Measurements from ENCODE around the gene ZIC2. TPM values are rescaled to one million over a fixed set of nuclear protein-coding genes. Genes with fewer than 3 reads are reported as not detected.

Gene ZIC2
- total RNA-seq, 2 donors from 2014 or later = not detected

DNA sequence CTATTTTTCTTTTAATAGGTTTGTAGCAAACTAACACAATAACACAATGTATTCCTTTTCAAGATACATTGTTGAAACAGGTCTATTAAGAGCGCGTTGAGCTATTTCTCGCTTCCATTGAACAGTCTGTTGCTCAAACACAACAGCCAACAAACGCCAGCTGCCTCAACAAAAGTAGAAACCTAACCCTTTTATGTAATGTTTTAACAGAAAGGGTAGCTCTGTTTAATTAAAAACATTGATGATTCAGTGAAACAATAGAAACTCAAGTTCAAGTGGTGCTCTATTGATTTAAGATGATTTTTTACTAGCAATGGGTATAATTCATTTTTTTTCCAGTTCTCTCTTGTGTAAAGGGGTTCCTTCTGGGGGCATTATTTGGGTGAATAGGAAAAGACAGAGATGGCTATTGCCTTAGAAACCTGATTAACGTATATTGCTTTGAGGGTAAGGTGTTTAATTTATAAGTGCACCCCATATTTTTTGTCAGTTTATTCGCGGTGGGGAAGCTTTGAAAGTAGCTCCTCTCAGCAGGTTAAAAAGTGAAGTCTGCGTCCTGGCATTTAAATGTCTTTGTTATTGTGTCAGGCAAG lies 14.9 kb downstream of the ZIC2 start:
- Histone ChIP-seq H3K27ac (no peak overlapping the region), H3K4me3 (no peak overlapping the region), H3K36me3 (replicated peaks in 1 of 2; ENCODE audit: insufficient read depth in 1 of 2, low read depth in 2 of 2) (no peaks in the 10 kb centered on the region), H3K27me3 (peaks cover 13 to 63% of the 10 kb centered on the region in 2 donors), H3K9me3 (peaks cover 0 to 7% (median 2%) of the 10 kb centered on the region in 3 donors), H3K4me1 (no peaks in the 10 kb centered on the region)
- no peak for ATAC-seq
- DNase-seq = no peak
- intact Hi-C loops (cut with DNase I) = no loop called here
- TF ChIP-seq POLR2A (IDR thresholded peaks at IDR 0.05) = no peak
- TF ChIP-seq, protein P1, sequence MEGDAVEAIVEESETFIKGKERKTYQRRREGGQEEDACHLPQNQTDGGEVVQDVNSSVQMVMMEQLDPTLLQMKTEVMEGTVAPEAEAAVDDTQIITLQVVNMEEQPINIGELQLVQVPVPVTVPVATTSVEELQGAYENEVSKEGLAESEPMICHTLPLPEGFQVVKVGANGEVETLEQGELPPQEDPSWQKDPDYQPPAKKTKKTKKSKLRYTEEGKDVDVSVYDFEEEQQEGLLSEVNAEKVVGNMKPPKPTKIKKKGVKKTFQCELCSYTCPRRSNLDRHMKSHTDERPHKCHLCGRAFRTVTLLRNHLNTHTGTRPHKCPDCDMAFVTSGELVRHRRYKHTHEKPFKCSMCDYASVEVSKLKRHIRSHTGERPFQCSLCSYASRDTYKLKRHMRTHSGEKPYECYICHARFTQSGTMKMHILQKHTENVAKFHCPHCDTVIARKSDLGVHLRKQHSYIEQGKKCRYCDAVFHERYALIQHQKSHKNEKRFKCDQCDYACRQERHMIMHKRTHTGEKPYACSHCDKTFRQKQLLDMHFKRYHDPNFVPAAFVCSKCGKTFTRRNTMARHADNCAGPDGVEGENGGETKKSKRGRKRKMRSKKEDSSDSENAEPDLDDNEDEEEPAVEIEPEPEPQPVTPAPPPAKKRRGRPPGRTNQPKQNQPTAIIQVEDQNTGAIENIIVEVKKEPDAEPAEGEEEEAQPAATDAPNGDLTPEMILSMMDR (IDR thresholded peaks at IDR 0.05) = no peak
- 15 to 21% methylated on average over 8 of the region's 8 CpGs for WGBS, 2 donors

DNA sequence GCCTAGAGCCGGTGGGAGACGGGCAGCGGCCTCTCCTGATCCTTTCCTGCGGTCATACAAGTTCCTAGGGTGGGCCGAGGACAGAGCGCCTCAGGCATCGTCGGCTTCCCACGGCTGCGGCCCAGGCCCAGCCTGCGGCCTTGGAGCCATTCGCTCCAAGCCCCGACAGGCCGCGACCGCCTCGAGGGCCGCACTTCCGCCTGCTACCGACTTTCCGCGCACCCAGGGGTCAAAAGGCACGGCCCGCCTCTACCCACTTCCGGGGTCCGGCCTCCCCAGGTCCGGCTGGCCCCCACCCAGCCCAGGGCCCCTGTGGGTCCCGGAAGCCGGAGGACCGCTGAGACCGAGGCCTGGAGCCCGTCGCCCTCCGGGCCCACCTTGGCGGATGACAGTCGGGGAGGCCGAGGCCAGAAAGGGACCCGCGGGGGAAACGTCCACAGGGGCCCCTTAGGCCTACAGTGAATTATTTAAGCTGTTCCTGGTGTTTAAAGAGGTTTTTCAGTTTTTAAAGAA lies 16.2 kb downstream of the ZIC2 start:
- H3K27me3 ChIP-seq = peaks cover 13 to 50% of the 10 kb centered on the region in 2 donors
- no peaks in the 10 kb centered on the region for H3K4me1 ChIP-seq
- ATAC-seq = no peak
- no peak overlapping the region for H3K27ac ChIP-seq
- H3K36me3 ChIP-seq (replicated peaks in 1 of 2; ENCODE audit: insufficient read depth in 1 of 2, low read depth in 2 of 2) = no peaks in the 10 kb centered on the region
- no peak for TF ChIP-seq POLR2A (IDR thresholded peaks at IDR 0.05)
- TF ChIP-seq, protein P1 (IDR thresholded peaks at IDR 0.05) = no peak
- H3K4me3 ChIP-seq = no peak overlapping the region
- H3K9me3 ChIP-seq = peaks cover 0 to 7% (median 2%) of the 10 kb centered on the region in 3 donors
- no peak for DNase-seq
- WGBS, 2 donors = 66 to 92% methylated on average over 10 to 17 of the region's 40 CpGs
- intact Hi-C loops (cut with DNase I) = no loop called here

DNA sequence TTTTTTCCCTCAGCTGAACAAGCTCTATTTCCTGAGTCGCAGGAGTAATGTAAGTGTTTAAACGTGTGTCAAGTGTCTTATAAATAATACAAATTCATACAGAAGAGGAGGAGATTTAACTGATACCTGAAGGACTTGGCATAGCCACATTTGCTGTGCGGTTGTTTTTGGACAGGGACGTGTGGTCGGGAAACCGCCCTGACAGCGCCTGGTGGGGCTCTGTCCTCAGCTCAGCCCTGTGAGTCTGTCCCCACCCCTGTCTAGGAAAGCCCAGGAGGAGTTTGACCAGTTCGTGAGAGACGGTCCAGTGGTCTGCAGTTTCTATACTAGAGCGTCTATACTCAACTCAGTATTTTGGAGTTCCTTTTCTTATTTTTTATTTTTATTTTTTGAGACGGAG lies 16.7 kb downstream of the ZIC2 start:
- 89 to 93% methylated on average over 11 of the region's 11 CpGs for WGBS, 2 donors
- no peak for ATAC-seq
- no peak overlapping the region for H3K4me3 ChIP-seq
- no peaks in the 10 kb centered on the region for H3K4me1 ChIP-seq
- peaks cover 13 to 47% of the 10 kb centered on the region in 2 donors for H3K27me3 ChIP-seq
- intact Hi-C loops (cut with DNase I) = no loop called here
- H3K27ac ChIP-seq = no peak overlapping the region
- H3K9me3 ChIP-seq = peaks cover 0 to 7% (median 2%) of the 10 kb centered on the region in 3 donors
- no peak for DNase-seq
- no peaks in the 10 kb centered on the region for H3K36me3 ChIP-seq (replicated peaks in 1 of 2; ENCODE audit: insufficient read depth in 1 of 2, low read depth in 2 of 2)
- TF ChIP-seq POLR2A (IDR thresholded peaks at IDR 0.05) = no peak
- TF ChIP-seq, protein P1 (IDR thresholded peaks at IDR 0.05) = no peak

DNA sequence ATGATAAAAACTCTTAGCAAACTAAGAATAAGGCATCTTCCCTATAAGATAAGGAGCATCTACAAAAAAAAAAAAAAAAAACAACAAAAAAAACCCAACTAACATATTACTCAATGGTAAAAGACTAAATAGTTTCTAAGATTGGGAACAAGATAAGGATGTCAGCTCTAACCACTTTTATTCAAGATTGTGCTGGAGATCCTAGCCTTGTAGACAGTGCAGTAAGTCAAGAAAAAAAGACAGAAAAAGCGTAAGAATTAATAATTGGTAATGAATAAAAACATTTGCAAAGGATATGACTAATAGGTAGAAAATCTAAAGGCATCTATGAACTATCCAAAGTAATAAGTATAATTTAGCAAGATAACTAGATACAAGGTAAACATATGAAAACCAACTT lies 33.0 kb downstream of the ZIC2 start:
- H3K4me1 ChIP-seq = no peaks in the 10 kb centered on the region
- WGBS, 2 donors = 70 to 80% methylated on average over 1 of the region's 1 CpG
- no peaks in the 10 kb centered on the region for H3K36me3 ChIP-seq (replicated peaks in 1 of 2; ENCODE audit: insufficient read depth in 1 of 2, low read depth in 2 of 2)
- no peak for TF ChIP-seq POLR2A (IDR thresholded peaks at IDR 0.05)
- TF ChIP-seq, protein P1 (IDR thresholded peaks at IDR 0.05) = no peak
- H3K27me3 ChIP-seq = no peaks in the 10 kb centered on the region
- no peak overlapping the region for H3K27ac ChIP-seq
- DNase-seq (no peak), ATAC-seq (no peak)
- no peak overlapping the region for H3K4me3 ChIP-seq
- H3K9me3 ChIP-seq = no peaks in the 10 kb centered on the region
- intact Hi-C loops (cut with DNase I) = no loop called here
